Hepatocyte (in vitro differentiated cells): ENCODE measurements around the gene CRNKL1. TPM values are rescaled to one million over a fixed set of nuclear protein-coding genes. Genes with fewer than 3 reads are reported as not detected.

ENCODE experiments used
- DNase-seq: peaks from one replicate; pipeline ENCODE4 v3.0.0-alpha.2; 2016; ENCODE audit warnings: low spot score
- H2AFZ ChIP-seq: fragments of 200-600 bp; sonication (generic); 2 replicates; pipeline ENCODE4 v1.6.0; 2016; ENCODE audit warnings: antibody characterized with exemption, mild to moderate bottlenecking
- H3K27ac ChIP-seq: fragments of 200-600 bp; sonication (generic); 2 replicates; pipeline ENCODE4 v1.5.1; 2016; ENCODE audit warnings: mild to moderate bottlenecking
- H3K27me3 ChIP-seq: fragments of 200-600 bp; sonication (generic); 2 replicates; pipeline ENCODE4 v1.6.1; 2016
- H3K36me3 ChIP-seq: fragments of 200-600 bp; sonication (generic); replicated peaks from 2 replicates; pipeline ENCODE4 v1.5.1; 2016; ENCODE audit warnings: low read depth; ENCODE audit not compliant: insufficient read depth
- H3K4me1 ChIP-seq: fragments of 200-600 bp; sonication (generic); 2 replicates; pipeline ENCODE4 v1.5.1; 2016; ENCODE audit warnings: mild to moderate bottlenecking, moderate library complexity; ENCODE audit not compliant: insufficient read depth
- H3K4me2 ChIP-seq: fragments of 200-600 bp; sonication (generic); 2 replicates; pipeline ENCODE4 v1.6.0; 2016
- H3K4me3 ChIP-seq: fragments of 200-600 bp; sonication (generic); 2 replicates; pipeline ENCODE4 v1.5.1; 2016; ENCODE audit warnings: mild to moderate bottlenecking
- H3K79me2 ChIP-seq: fragments of 200-600 bp; sonication (generic); 2 replicates; pipeline ENCODE4 v1.6.0; 2017; ENCODE audit warnings: mild to moderate bottlenecking
- H3K9me2 ChIP-seq: fragments of 200-600 bp; sonication (generic); replicated peaks from 2 replicates; pipeline ENCODE4 v1.6.0; 2017; ENCODE audit warnings: mild to moderate bottlenecking; ENCODE audit not compliant: insufficient read depth
- H3K9me3 ChIP-seq: fragments of 200-600 bp; sonication (generic); 2 replicates; pipeline ENCODE4 v1.5.1; 2016; ENCODE audit warnings: low read depth, mild to moderate bottlenecking
- H4K20me1 ChIP-seq: fragments of 200-600 bp; sonication (generic); 2 replicates; pipeline ENCODE4 v1.6.0; 2016; ENCODE audit warnings: mild to moderate bottlenecking; ENCODE audit not compliant: insufficient read depth, poor library complexity, severe bottlenecking
- EZH2 ChIP-seq: fragments of 200-600 bp; sonication (generic); IDR thresholded peaks from 2 replicates; pipeline ENCODE4 v1.6.1; 2016; ENCODE audit warnings: antibody characterized with exemption, mild to moderate bottlenecking, borderline replicate concordance
- EZH2phosphoT487 ChIP-seq: fragments of 200-600 bp; sonication (generic); IDR thresholded peaks from one replicate; pipeline ENCODE4 v1.6.1; 2018; ENCODE audit warnings: antibody characterized with exemption, mild to moderate bottlenecking, low read depth, moderate library complexity; ENCODE audit not compliant: unreplicated experiment, severe bottlenecking
- WGBS: methylation state at CpG from one replicate; pipeline ENCODE4 v1.1.6; 2016; ENCODE audit warnings: low lambda C conversion rate; ENCODE audit errors: missing lambda C conversion rate; 5-methylcytosine and 5-hydroxymethylcytosine counted together
- polyA plus RNA-seq: library from polyadenylated mRNA; unstranded; fragments of >200 nt; fragmentation: Nextera tagmentation; extraction: Ambion mirVana; gene quantifications from 2 replicates; pipeline ENCODE4 v1.2.1, GENCODE V29; 2016
- total RNA-seq: library from RNA; depleted of rRNA; stranded (reverse); fragments of >200 nt; gene quantifications from 2 replicates; pipeline ENCODE4 v1.2.3, GENCODE V29; 2014
- TF ChIP-seq, protein P1 (sequence below): fragments of 200-600 bp; sonication (generic); IDR thresholded peaks from 2 replicates; pipeline ENCODE4 v1.5.1; 2016; ENCODE audit warnings: antibody characterized with exemption, mild to moderate bottlenecking; ENCODE audit not compliant: poor library complexity

Gene CRNKL1
- total and polyA plus RNA-seq, 2 experiments from 2014 or later, result 14.6 to 25.4 TPM

GRCh38 chr20:20027284-20027683 lies 25.0 kb downstream of the CRNKL1 start:
- no peaks in the 10 kb centered on the region for H3K36me3 ChIP-seq
- H3K79me2 ChIP-seq, result peaks cover 65% of the 10 kb centered on the region
- 100% methylated on average over 2 of the region's 2 CpGs for WGBS
- H3K27me3 ChIP-seq, result no peaks in the 10 kb centered on the region
- no peak overlapping the region for H3K4me3 ChIP-seq
- H4K20me1 ChIP-seq, result no peaks in the 10 kb centered on the region
- H3K4me2 ChIP-seq, result no peak overlapping the region
- no peak overlapping the region for H2AFZ ChIP-seq
- H3K4me1 ChIP-seq, result no peaks in the 10 kb centered on the region
- TF ChIP-seq EZH2phosphoT487 (no peak), EZH2 (no peak)
- TF ChIP-seq, protein P1, sequence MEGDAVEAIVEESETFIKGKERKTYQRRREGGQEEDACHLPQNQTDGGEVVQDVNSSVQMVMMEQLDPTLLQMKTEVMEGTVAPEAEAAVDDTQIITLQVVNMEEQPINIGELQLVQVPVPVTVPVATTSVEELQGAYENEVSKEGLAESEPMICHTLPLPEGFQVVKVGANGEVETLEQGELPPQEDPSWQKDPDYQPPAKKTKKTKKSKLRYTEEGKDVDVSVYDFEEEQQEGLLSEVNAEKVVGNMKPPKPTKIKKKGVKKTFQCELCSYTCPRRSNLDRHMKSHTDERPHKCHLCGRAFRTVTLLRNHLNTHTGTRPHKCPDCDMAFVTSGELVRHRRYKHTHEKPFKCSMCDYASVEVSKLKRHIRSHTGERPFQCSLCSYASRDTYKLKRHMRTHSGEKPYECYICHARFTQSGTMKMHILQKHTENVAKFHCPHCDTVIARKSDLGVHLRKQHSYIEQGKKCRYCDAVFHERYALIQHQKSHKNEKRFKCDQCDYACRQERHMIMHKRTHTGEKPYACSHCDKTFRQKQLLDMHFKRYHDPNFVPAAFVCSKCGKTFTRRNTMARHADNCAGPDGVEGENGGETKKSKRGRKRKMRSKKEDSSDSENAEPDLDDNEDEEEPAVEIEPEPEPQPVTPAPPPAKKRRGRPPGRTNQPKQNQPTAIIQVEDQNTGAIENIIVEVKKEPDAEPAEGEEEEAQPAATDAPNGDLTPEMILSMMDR, result no peak
- no peaks in the 10 kb centered on the region for H3K9me2 ChIP-seq
- H3K27ac ChIP-seq, result no peak overlapping the region
- no peaks in the 10 kb centered on the region for H3K9me3 ChIP-seq
- no peak for DNase-seq

DNA sequence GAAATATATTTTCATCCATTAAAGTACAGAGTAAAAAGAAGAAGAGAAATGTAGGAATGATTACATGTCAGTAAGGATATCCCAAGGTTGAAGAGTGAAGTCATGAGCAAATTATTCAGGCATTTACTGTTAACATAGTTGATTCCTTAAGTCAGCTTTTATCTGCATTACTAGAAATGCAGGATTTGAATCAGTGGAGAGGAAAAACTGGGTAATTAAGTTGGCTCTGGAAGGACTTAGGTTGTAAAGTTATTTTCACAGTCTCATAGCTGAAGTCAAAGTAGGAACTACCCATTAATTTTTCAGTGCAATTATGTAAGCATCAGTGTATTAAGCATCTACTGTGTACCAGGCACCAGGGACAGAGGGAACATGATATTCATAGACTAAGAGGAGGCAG lies 27.3 kb downstream of the CRNKL1 start:
- DNase-seq, result no peak
- Histone ChIP-seq H3K4me1 (no peaks in the 10 kb centered on the region), H3K79me2 (peaks cover 88% of the 10 kb centered on the region), H3K4me3 (no peak overlapping the region), H2AFZ (no peak overlapping the region), H3K27me3 (no peaks in the 10 kb centered on the region), H3K4me2 (no peak overlapping the region), H4K20me1 (no peaks in the 10 kb centered on the region), H3K27ac (peak overlapping the region; percentile 49), H3K9me3 (no peaks in the 10 kb centered on the region), H3K36me3 (no peaks in the 10 kb centered on the region), H3K9me2 (no peaks in the 10 kb centered on the region)
- TF ChIP-seq EZH2, result no peak
- TF ChIP-seq, protein P1, result no peak
- TF ChIP-seq EZH2phosphoT487, result no peak

- no peaks in the 10 kb centered on the region for H3K9me3 ChIP-seq
- no peaks in the 10 kb centered on the region for H3K27me3 ChIP-seq
- H3K9me2 ChIP-seq, result no peaks in the 10 kb centered on the region
- H3K36me3 ChIP-seq, result no peaks in the 10 kb centered on the region
- peaks cover 12% of the 10 kb centered on the region for H3K4me1 ChIP-seq
- peaks cover 6% of the 10 kb centered on the region for H4K20me1 ChIP-seq
- 97% methylated on average over 3 of the region's 3 CpGs for WGBS
- H3K4me3 ChIP-seq, result no peak overlapping the region
- TF ChIP-seq EZH2phosphoT487 (no peak), EZH2 (no peak)
- TF ChIP-seq, protein P1, result no peak
- DNase-seq, result no peak
- no peak overlapping the region for H3K27ac ChIP-seq
- H2AFZ ChIP-seq, result no peak overlapping the region
- peaks cover 97% of the 10 kb centered on the region for H3K79me2 ChIP-seq
- no peak overlapping the region for H3K4me2 ChIP-seq
Observed at GRCh38 chr20:20023395-20023794, 28.9 kb downstream of the CRNKL1 start.

DNA sequence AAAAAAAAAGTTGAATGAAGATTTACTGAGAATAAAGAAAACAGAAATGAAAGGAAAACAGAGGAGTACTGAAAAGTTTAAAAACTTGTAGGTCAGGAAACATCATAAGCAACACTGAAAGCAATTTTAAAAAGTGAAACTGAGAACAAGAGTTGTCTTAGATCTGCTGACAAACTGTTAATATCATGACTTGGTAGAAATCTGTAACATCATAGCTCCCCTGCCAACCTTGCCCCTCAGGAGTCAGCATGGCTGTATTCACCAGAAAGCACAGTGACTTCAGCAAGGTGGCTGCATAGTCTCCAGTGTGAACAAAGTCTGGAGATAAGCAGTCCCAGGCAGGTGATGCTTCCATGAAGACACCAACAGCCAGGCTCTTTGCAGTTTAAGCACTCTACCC lies 29.8 kb downstream of the CRNKL1 start:
- no peak for DNase-seq
- no peak overlapping the region for H3K4me3 ChIP-seq
- no peaks in the 10 kb centered on the region for H3K27me3 ChIP-seq
- peaks cover 17% of the 10 kb centered on the region for H3K4me1 ChIP-seq
- no peaks in the 10 kb centered on the region for H3K9me2 ChIP-seq
- no peak overlapping the region for H2AFZ ChIP-seq
- peaks cover 6% of the 10 kb centered on the region for H4K20me1 ChIP-seq
- H3K36me3 ChIP-seq, result no peaks in the 10 kb centered on the region
- no peaks in the 10 kb centered on the region for H3K9me3 ChIP-seq
- H3K4me2 ChIP-seq, result no peak overlapping the region
- peaks cover 99% of the 10 kb centered on the region for H3K79me2 ChIP-seq
- no peak overlapping the region for H3K27ac ChIP-seq
- TF ChIP-seq, protein P1, result no peak
- TF ChIP-seq EZH2phosphoT487, result no peak
- TF ChIP-seq EZH2, result no peak
